H1 (cell line): ENCODE measurements around the gene TRAK1. TPM values are rescaled to one million over a fixed set of nuclear protein-coding genes. Genes with fewer than 3 reads are reported as not detected.

ENCODE experiments used
- CTCF ChIA-PET: fragments of 300-600 bp; sonication (Branson Sonifier 250); formaldehyde crosslinking; loops from one replicate; lab custom pipeline; 2021; ENCODE audit not compliant: partially characterized antibody; lab: Charles Lee
- POLR2A ChIA-PET: fragments of 300-600 bp; sonication (Branson Sonifier 250); formaldehyde crosslinking; loops from one replicate; lab custom pipeline; 2021; ENCODE audit warnings: inconsistent platforms; ENCODE audit not compliant: partially characterized antibody; lab: Charles Lee
- DNase-seq, 2 experiments: peaks; one replicate each; pipeline versions ENCODE4 v3.0.0 to v3.0.0-alpha.2; 2010 to 2022; ENCODE audit warnings: low spot score in 2 of 2, low read depth in 1 of 2, mixed read lengths in 1 of 2
- FAIRE-seq: peaks from 2 replicates; lab custom pipeline; 2011; peaks lifted over from hg19 to GRCh38; lab: Jason Lieb, UNC
- H2AFZ ChIP-seq: 2 replicates; pipeline ENCODE4 v1.8.1; 2012; ENCODE audit warnings: low read length, inconsistent platforms
- H2AK5ac ChIP-seq: 2 replicates; pipeline ENCODE4 v1.6.1; 2013; ENCODE audit warnings: low read depth, low read length
- H2BK120ac ChIP-seq: replicated peaks from 2 replicates; pipeline ENCODE3; 2013; ENCODE audit warnings: low read depth, low read length, inconsistent platforms
- H2BK12ac ChIP-seq: 2 replicates; pipeline ENCODE4 v1.6.1; 2013; ENCODE audit warnings: low read depth, low read length
- H2BK15ac ChIP-seq: 2 replicates; pipeline ENCODE4 v1.6.1; 2013; ENCODE audit warnings: low read length
- H2BK20ac ChIP-seq: 2 replicates; pipeline ENCODE4 v1.6.1; 2013; ENCODE audit warnings: low read length
- H2BK5ac ChIP-seq: 2 replicates; pipeline ENCODE4 v1.6.1; 2013; ENCODE audit warnings: low read depth, low read length
- H3K14ac ChIP-seq: 2 replicates; pipeline ENCODE4 v1.6.1; 2013; ENCODE audit warnings: inconsistent platforms; ENCODE audit not compliant: insufficient read length
- H3K18ac ChIP-seq: 2 replicates; pipeline ENCODE4 v1.6.1; 2013; ENCODE audit warnings: low read length; ENCODE audit errors: extremely low read depth
- H3K23ac ChIP-seq: 2 replicates; pipeline ENCODE4 v1.6.1; 2013; ENCODE audit warnings: inconsistent platforms; ENCODE audit not compliant: insufficient read length
- H3K23me2 ChIP-seq: 2 replicates; pipeline ENCODE4 v1.6.1; 2013; ENCODE audit warnings: low read depth, low read length
- H3K27ac ChIP-seq: 2 replicates; pipeline ENCODE4 v1.6.1; 2011; ENCODE audit warnings: low read depth, low read length, inconsistent platforms
- H3K27me3 ChIP-seq, 4 experiments: replicated peaks in 1 of 4; 1 replicate in 1 of 4; 2 replicates in 3 of 4; pipeline versions ENCODE4 v1.6.1 to v1.8.1; 2011 to 2013; ENCODE audit warnings: low read length in 3 of 4, mild to moderate bottlenecking in 3 of 4, inconsistent platforms in 2 of 4, mixed read lengths in 2 of 4, moderate library complexity in 1 of 4; ENCODE audit not compliant: control insufficient read depth in 3 of 4, insufficient read depth in 3 of 4; ENCODE audit errors: extremely low read depth in 1 of 4
- H3K36me3 ChIP-seq, 4 experiments: 2 replicates each; pipeline versions ENCODE4 v1.6.1 to v1.8.1; 2011 to 2013; ENCODE audit warnings: mild to moderate bottlenecking in 4 of 4, low read length in 3 of 4, moderate library complexity in 2 of 4, control low read depth in 1 of 4, inconsistent platforms in 1 of 4; ENCODE audit not compliant: insufficient read depth in 4 of 4, control insufficient read depth in 2 of 4
- H3K4ac ChIP-seq: replicated peaks from 2 replicates; pipeline ENCODE3; 2013; ENCODE audit warnings: low read length, low read depth, mixed read lengths, inconsistent platforms; ENCODE audit not compliant: insufficient read length
- H3K4me1 ChIP-seq, 4 experiments: replicated peaks in 1 of 4; 1 replicate in 1 of 4; 2 replicates in 3 of 4; pipeline versions ENCODE4 v1.6.1 to v1.8.1; 2011 to 2013; ENCODE audit warnings: low read length in 3 of 4, inconsistent platforms in 2 of 4, mixed read lengths in 1 of 4; ENCODE audit not compliant: insufficient read depth in 4 of 4, control insufficient read depth in 3 of 4
- H3K4me2 ChIP-seq, 2 experiments: 2 replicates each; pipeline versions ENCODE4 v1.6.1 to v1.8.1; 2011 to 2013; ENCODE audit warnings: low read depth in 2 of 2, low read length in 2 of 2, control low read depth in 1 of 2, inconsistent platforms in 1 of 2, mild to moderate bottlenecking in 1 of 2; ENCODE audit not compliant: insufficient read depth in 1 of 2
- H3K4me3 ChIP-seq, 4 experiments: fragments of 200-600, 300-600 bp in 1 of 4; sonication (generic), shearing (Covaris generic), sonication (Bioruptor Twin) in 1 of 4; 2 replicates each; pipeline versions ENCODE4 v1.5.1 to v1.8.1; 2011 to 2016; ENCODE audit warnings: low read length in 4 of 4, low read depth in 3 of 4, control low read depth in 2 of 4, inconsistent platforms in 2 of 4, mild to moderate bottlenecking in 2 of 4, mixed read lengths in 1 of 4, moderate library complexity in 1 of 4; ENCODE audit not compliant: insufficient read depth in 2 of 4; ENCODE audit errors: extremely low read depth in 1 of 4
- H3K56ac ChIP-seq: replicated peaks from 2 replicates; pipeline ENCODE3; 2013; ENCODE audit warnings: low read depth, mild to moderate bottlenecking, mixed read lengths, low read length, inconsistent platforms; ENCODE audit not compliant: insufficient read length
- H3K79me1 ChIP-seq: 2 replicates; pipeline ENCODE4 v1.6.1; 2013; ENCODE audit warnings: low read depth, low read length, control low read depth
- H3K79me2 ChIP-seq, 2 experiments: 2 replicates each; pipeline versions ENCODE4 v1.6.1 to v1.8.1; 2012 to 2013; ENCODE audit warnings: low read length in 2 of 2, mild to moderate bottlenecking in 2 of 2, inconsistent platforms in 1 of 2; ENCODE audit not compliant: insufficient read depth in 2 of 2, control insufficient read depth in 1 of 2
- H3K9ac ChIP-seq, 4 experiments: replicated peaks in 1 of 4; 1 replicate in 1 of 4; 2 replicates in 3 of 4; pipeline versions ENCODE4 v1.6.1 to v1.8.1; 2011 to 2013; ENCODE audit warnings: low read depth in 3 of 4, low read length in 3 of 4, control low read depth in 2 of 4, mild to moderate bottlenecking in 2 of 4, moderate library complexity in 2 of 4, inconsistent platforms in 1 of 4; ENCODE audit errors: extremely low read depth in 1 of 4
- H3K9me3 ChIP-seq, 2 experiments: 2 replicates each; pipeline versions ENCODE4 v1.6.1 to v1.8.1; 2012 to 2013; ENCODE audit warnings: mild to moderate bottlenecking in 2 of 2, moderate library complexity in 2 of 2, control low read depth in 1 of 2, inconsistent platforms in 1 of 2, low read depth in 1 of 2, low read length in 1 of 2, mixed read lengths in 1 of 2; ENCODE audit not compliant: insufficient read depth in 2 of 2
- H4K20me1 ChIP-seq, 2 experiments: replicated peaks in 1 of 2; 2 replicates each; pipeline versions ENCODE3 to v1.8.1; 2011 to 2013; ENCODE audit warnings: inconsistent platforms in 2 of 2, low read length in 2 of 2, mild to moderate bottlenecking in 1 of 2; ENCODE audit not compliant: insufficient read depth in 2 of 2, control insufficient read depth in 1 of 2
- H4K5ac ChIP-seq: 2 replicates; pipeline ENCODE4 v1.6.1; 2013; ENCODE audit warnings: low read length, low read depth, mixed read lengths, inconsistent platforms; ENCODE audit not compliant: insufficient read length
- H4K8ac ChIP-seq: 2 replicates; pipeline ENCODE4 v1.8.0; 2013; ENCODE audit warnings: mild to moderate bottlenecking, moderate library complexity, low read length, inconsistent platforms; ENCODE audit not compliant: insufficient read depth; ENCODE audit errors: extremely low read depth
- H4K91ac ChIP-seq: replicated peaks from 2 replicates; pipeline ENCODE3; 2013; ENCODE audit warnings: low read length, mixed read lengths, inconsistent platforms; ENCODE audit not compliant: insufficient read length
- BCL11A ChIP-seq, 2 experiments: IDR thresholded peaks; one replicate each; pipeline ENCODE4 v1.6.1; 2011; ENCODE audit warnings: low read depth in 2 of 2, low read length in 2 of 2, mild to moderate bottlenecking in 2 of 2
- CEBPB ChIP-seq: IDR thresholded peaks from 2 replicates; pipeline ENCODE4 v1.6.1; 2012; ENCODE audit warnings: low read depth, low read length
- GTF2F1 ChIP-seq: IDR thresholded peaks from 2 replicates; pipeline ENCODE4 v1.6.1; 2012; ENCODE audit warnings: low read depth, low read length, improper control_type of control experiment, borderline replicate concordance
- HDAC6 ChIP-seq: IDR thresholded peaks from one replicate; pipeline ENCODE4 v1.7.1; 2012; ENCODE audit warnings: low read depth, mild to moderate bottlenecking, inconsistent platforms, low read length, moderate library complexity
- RBBP5 ChIP-seq: IDR thresholded peaks from 2 replicates; pipeline ENCODE4 v1.7.1; 2012; ENCODE audit warnings: low read depth, mild to moderate bottlenecking, inconsistent platforms, low read length, moderate library complexity, borderline replicate concordance
- SUZ12 ChIP-seq: fragments of 200-600 bp; sonication (generic); IDR thresholded peaks from 2 replicates; pipeline ENCODE4 v1.6.1; 2012; ENCODE audit warnings: mild to moderate bottlenecking, inconsistent platforms, low read length, moderate library complexity, mixed read lengths
- TBP ChIP-seq: IDR thresholded peaks from 2 replicates; pipeline ENCODE4 v1.6.1; 2011; ENCODE audit warnings: low read depth, low read length, improper control_type of control experiment
- WGBS, 2 experiments: shearing (Covaris generic) in 1 of 2; methylation state at CpG; one replicate each; pipeline versions ENCODE4 v1.1.6 to v1.1.7; 2013 to 2015; ENCODE audit warnings: low lambda C conversion rate in 2 of 2, mixed read lengths in 2 of 2, inconsistent platforms in 1 of 2, low coverage in 1 of 2, missing lambda C conversion rate in 1 of 2; ENCODE audit not compliant: insufficient replicate concordance in 2 of 2, insufficient coverage in 1 of 2, insufficient read length in 1 of 2; ENCODE audit errors: extremely low coverage in 1 of 2, missing lambda C conversion rate in 1 of 2; 5-methylcytosine and 5-hydroxymethylcytosine counted together
- polyA plus RNA-seq, 7 experiments: library from polyadenylated mRNA; depleted of rRNA in 3 of 7; stranded (reverse) in 5 of 7; unstranded in 2 of 7; fragments of >200 nt in 5 of 7; fragments of 200-250 nt in 2 of 7; gene quantifications; 1 replicate in 5 of 7; 2 replicates in 1 of 7; 4 replicates in 1 of 7; pipeline versions ENCODE4 v1.2.1 to v1.2.3, GENCODE V29; 2011 to 2013; ENCODE audit warnings: missing spikeins in 2 of 7, mixed read lengths in 2 of 7
- total RNA-seq: library from RNA; stranded (reverse); fragmentation: NEBNext Ultra II Directional; extraction: Animal tissue kit (Norgen Biotek cat#: 25700); gene quantifications from 2 replicates; pipeline ENCODE4 v1.2.1, GENCODE V29; 2021
- TF ChIP-seq, protein P1 (sequence below): IDR thresholded peaks from 2 replicates; pipeline ENCODE4 v1.6.1; 2012; ENCODE audit warnings: low read length, inconsistent platforms

The TRAK1 gene
- total and polyA plus RNA-seq, 2 of the 8 experiments (the other 6 are each of a cell fraction or from before 2014, with no cell fraction given): 21.3 to 32.7 TPM

DNA sequence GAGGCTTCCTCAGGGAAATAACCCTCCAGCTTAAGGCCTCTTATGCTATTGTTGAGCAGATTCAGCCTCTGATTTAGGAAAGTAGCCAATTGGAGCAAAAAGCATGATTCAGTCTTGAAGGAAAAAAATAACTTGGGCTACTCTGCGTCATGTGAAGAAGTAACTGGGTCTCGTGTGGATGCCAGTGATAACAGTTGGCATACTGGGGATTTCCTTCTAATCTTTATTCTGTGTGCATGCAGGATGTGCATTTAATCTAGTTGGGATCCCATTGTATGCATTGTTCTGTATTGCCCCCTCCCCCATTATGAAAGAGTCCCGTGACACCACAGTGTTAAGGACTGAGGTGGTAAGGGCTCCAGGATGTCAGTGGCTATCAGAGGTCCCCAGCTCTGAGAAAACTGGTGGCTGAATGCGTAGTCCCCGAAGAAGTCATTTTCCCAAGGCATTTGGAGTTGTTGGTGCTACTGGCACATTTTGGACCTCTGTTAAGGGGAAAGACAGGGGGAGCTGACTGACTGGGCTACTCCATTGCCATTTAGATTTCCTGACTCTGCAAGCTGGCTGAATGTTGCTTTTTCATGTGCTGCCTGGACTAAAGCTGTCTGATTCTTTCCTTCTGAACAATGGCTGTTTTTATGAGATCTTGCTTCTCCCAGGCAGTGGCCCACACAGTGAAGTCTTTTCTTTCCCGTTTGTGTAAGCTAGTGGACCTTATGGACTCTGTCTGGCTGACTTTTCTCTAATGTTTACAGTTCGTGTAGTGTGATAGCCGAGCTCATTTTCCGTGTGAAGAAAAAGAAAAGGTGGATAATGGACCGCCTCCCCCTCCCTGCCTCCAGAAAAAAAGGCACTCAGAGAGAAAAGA, 38.4 kb upstream of the TRAK1 start:
- H3K56ac ChIP-seq: no peak overlapping the region
- TF ChIP-seq TBP (no peak), CEBPB (no peak), HDAC6 (no peak), RBBP5 (no peak), GTF2F1 (no peak), SUZ12 (no peak), BCL11A (IDR thresholded peaks at IDR 0.05; ENCODE audit: low read depth in 2 of 2, low read length in 2 of 2) (no peak)
- TF ChIP-seq, protein P1, sequence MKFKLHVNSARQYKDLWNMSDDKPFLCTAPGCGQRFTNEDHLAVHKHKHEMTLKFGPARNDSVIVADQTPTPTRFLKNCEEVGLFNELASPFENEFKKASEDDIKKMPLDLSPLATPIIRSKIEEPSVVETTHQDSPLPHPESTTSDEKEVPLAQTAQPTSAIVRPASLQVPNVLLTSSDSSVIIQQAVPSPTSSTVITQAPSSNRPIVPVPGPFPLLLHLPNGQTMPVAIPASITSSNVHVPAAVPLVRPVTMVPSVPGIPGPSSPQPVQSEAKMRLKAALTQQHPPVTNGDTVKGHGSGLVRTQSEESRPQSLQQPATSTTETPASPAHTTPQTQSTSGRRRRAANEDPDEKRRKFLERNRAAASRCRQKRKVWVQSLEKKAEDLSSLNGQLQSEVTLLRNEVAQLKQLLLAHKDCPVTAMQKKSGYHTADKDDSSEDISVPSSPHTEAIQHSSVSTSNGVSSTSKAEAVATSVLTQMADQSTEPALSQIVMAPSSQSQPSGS: no peak
- TF ChIP-seq, all 59 proteins: peak for 0
- WGBS, 2 experiments: 79% methylated on average over 9 of the region's 10 CpGs; no CpG with 5 or more reads in 1 of the 2 experiments
- no peaks in the 10 kb centered on the region for H3K9me3 ChIP-seq
- no peaks in the 10 kb centered on the region for H4K20me1 ChIP-seq
- peak overlapping the region; percentile 62; the same call in 1 of the 2 replicates for H3K18ac ChIP-seq
- H3K14ac ChIP-seq: no peak overlapping the region
- H4K5ac ChIP-seq: no peak overlapping the region
- ChIA-PET POLR2A (interaction anchor here (0.9 to 1.0 kb wide), 2 partner anchors 9 to 23 kb away, joined by 3 read pairs; no protein-coding TSS in a partner anchor), CTCF (interaction anchor here (0.6 to 2.2 kb wide), 7 partner anchors 8 to 564 kb away, joined by 3 to 7 read pairs (median 4); no protein-coding TSS in a partner anchor)
- H4K8ac ChIP-seq: no peak overlapping the region
- H4K91ac ChIP-seq: no peak overlapping the region
- H3K27me3 ChIP-seq: no peaks in the 10 kb centered on the region
- H2BK20ac ChIP-seq: peak overlapping the region; percentile 16; the same call in 1 of the 2 replicates
- no peaks in the 10 kb centered on the region for H3K36me3 ChIP-seq
- no peak overlapping the region for H2AFZ ChIP-seq
- peak overlapping the region; percentile 19 to 36; a peak in 3 of 4 replicates for H3K4me2 ChIP-seq
- no peak overlapping the region for H2AK5ac ChIP-seq
- peaks cover 11 to 34% (median 28%) of the 10 kb centered on the region in 4 experiments for H3K4me1 ChIP-seq
- no peak for FAIRE-seq
- no peak overlapping the region for H3K23ac ChIP-seq
- H2BK15ac ChIP-seq: no peak overlapping the region
- H2BK120ac ChIP-seq: peak overlapping the region; percentile 1
- no peak overlapping the region for H3K9ac ChIP-seq
- peaks cover 3% of the 10 kb centered on the region; the same call in 1 of the 2 replicates for H3K79me1 ChIP-seq
- no peaks in the 10 kb centered on the region for H3K23me2 ChIP-seq
- no peak for DNase-seq
- H3K4me3 ChIP-seq: 0 out of 8 replicates have a peak overlapping the region, but pooled peaks of 1 of the 4 experiments have one; percentile 6
- H3K4ac ChIP-seq: no peak overlapping the region
- no peak overlapping the region; the same call in 1 of the 2 replicates for H3K27ac ChIP-seq
- H2BK12ac ChIP-seq: peak overlapping the region; percentile 62
- H3K79me2 ChIP-seq: peaks cover 0 to 74% of the 10 kb centered on the region in 2 experiments; a peak in 3 of 4 replicates
- 0 out of 2 replicates have a peak overlapping the region, but pooled peaks have one; percentile 27 for H2BK5ac ChIP-seq
